Activated naive CD4-positive, alpha-beta T cell treated with anti-CD3 and anti-CD28 coated beads, Interleukin-2, amount 50 U/mL, for 24 hours (primary cell): Measurements from ENCODE around the gene PNPLA2.
A peak's percentile ranks its signal among the peaks of the same experiment; 100 is the strongest.

Experiments
- H3K27ac Mint-ChIP-seq: one replicate; pipeline ENCODE4 v1.8.0; 2021; ENCODE audit warnings: mild to moderate bottlenecking, mixed read lengths
- H3K27me3 Mint-ChIP-seq: one replicate; pipeline ENCODE4 v1.8.0; 2021; ENCODE audit warnings: mixed read lengths
- H3K36me3 Mint-ChIP-seq: one replicate; pipeline ENCODE4 v1.8.0; 2021; ENCODE audit warnings: mixed read lengths
- H3K4me1 Mint-ChIP-seq: one replicate; pipeline ENCODE4 v1.8.0; 2021; ENCODE audit warnings: mixed read lengths
- H3K4me3 Mint-ChIP-seq: one replicate; pipeline ENCODE4 v1.8.0; 2021; ENCODE audit warnings: mild to moderate bottlenecking, mixed read lengths
- H3K9me3 Mint-ChIP-seq: one replicate; pipeline ENCODE4 v1.8.0; 2021; ENCODE audit warnings: mixed read lengths

The PNPLA2 gene

GRCh38 chr11:837990-838307 is 19.2 kb downstream of the PNPLA2 start:
- Mint-ChIP-seq H3K4me1 (peaks cover 18% of the 10 kb centered on the region), H3K4me3 (no peak overlapping the region), H3K9me3 (no peaks in the 10 kb centered on the region), H3K27ac (no peak overlapping the region), H3K36me3 (no peaks in the 10 kb centered on the region), H3K27me3 (no peaks in the 10 kb centered on the region)

- Mint-ChIP-seq H3K27me3 (no peaks in the 10 kb centered on the region), H3K27ac (no peak overlapping the region), H3K4me3 (no peak overlapping the region), H3K36me3 (no peaks in the 10 kb centered on the region), H3K9me3 (no peaks in the 10 kb centered on the region), H3K4me1 (peaks cover 21% of the 10 kb centered on the region)
Observed at GRCh38 chr11:838441-839279, 19.9 kb downstream of the PNPLA2 start.

- Mint-ChIP-seq H3K27me3 (no peaks in the 10 kb centered on the region), H3K9me3 (no peaks in the 10 kb centered on the region), H3K27ac (no peak overlapping the region), H3K36me3 (no peaks in the 10 kb centered on the region), H3K4me1 (peaks cover 18% of the 10 kb centered on the region), H3K4me3 (no peak overlapping the region)
Observed at GRCh38 chr11:839280-839623, 20.5 kb downstream of the PNPLA2 start.

GRCh38 chr11:839875-840617 is 21.3 kb downstream of the PNPLA2 start:
- Mint-ChIP-seq H3K27me3 (no peaks in the 10 kb centered on the region), H3K9me3 (no peaks in the 10 kb centered on the region), H3K27ac (no peak overlapping the region), H3K4me3 (peak overlapping the region; percentile 88), H3K4me1 (peaks cover 16% of the 10 kb centered on the region), H3K36me3 (no peaks in the 10 kb centered on the region)

GRCh38 chr11:841981-842369 is 23.3 kb downstream of the PNPLA2 start:
- no peaks in the 10 kb centered on the region for H3K9me3 Mint-ChIP-seq
- H3K4me3 Mint-ChIP-seq: peak overlapping the region; percentile 88
- H3K27me3 Mint-ChIP-seq: no peaks in the 10 kb centered on the region
- H3K4me1 Mint-ChIP-seq: peaks cover 16% of the 10 kb centered on the region
- peak overlapping the region; percentile 84 for H3K27ac Mint-ChIP-seq
- H3K36me3 Mint-ChIP-seq: no peaks in the 10 kb centered on the region

GRCh38 chr11:842370-843002 is 23.8 kb downstream of the PNPLA2 start, which contains the start of the genes POLR2L and TSPAN4:
Gene POLR2L (minus strand): TSS chr11:842529. CDS start chr11:842508, 21 bp downstream.
Gene TSPAN4 (plus strand): TSS chr11:842852. CDS start chr11:850305, 7,453 bp downstream.
- peak within 1 kb of the TSS; percentile 88 for H3K4me3 Mint-ChIP-seq
- no peaks in the 10 kb centered on the region for H3K9me3 Mint-ChIP-seq
- peaks cover 16% of the 10 kb centered on the region for H3K4me1 Mint-ChIP-seq
- no peaks in the 10 kb centered on the region for H3K36me3 Mint-ChIP-seq
- peak within 1 kb of the TSS; percentile 84 for H3K27ac Mint-ChIP-seq
- no peaks in the 10 kb centered on the region for H3K27me3 Mint-ChIP-seq

GRCh38 chr11:843086-843734 is 24.5 kb downstream of the PNPLA2 start:
- Mint-ChIP-seq H3K4me3 (peak overlapping the region; percentile 75), H3K27ac (no peak overlapping the region), H3K27me3 (no peaks in the 10 kb centered on the region), H3K36me3 (no peaks in the 10 kb centered on the region), H3K9me3 (no peaks in the 10 kb centered on the region), H3K4me1 (peaks cover 16% of the 10 kb centered on the region)

GRCh38 chr11:843818-844692 is 25.3 kb downstream of the PNPLA2 start:
- Mint-ChIP-seq H3K4me3 (peak overlapping the region; percentile 75), H3K36me3 (no peaks in the 10 kb centered on the region), H3K4me1 (peaks cover 20% of the 10 kb centered on the region), H3K9me3 (no peaks in the 10 kb centered on the region), H3K27me3 (no peaks in the 10 kb centered on the region), H3K27ac (no peak overlapping the region)

GRCh38 chr11:844693-845644 is 26.3 kb downstream of the PNPLA2 start:
- Mint-ChIP-seq H3K4me3 (no peak overlapping the region), H3K9me3 (no peaks in the 10 kb centered on the region), H3K27me3 (no peaks in the 10 kb centered on the region), H3K27ac (no peak overlapping the region), H3K4me1 (peaks cover 20% of the 10 kb centered on the region), H3K36me3 (no peaks in the 10 kb centered on the region)

GRCh38 chr11:845872-846495 is 27.3 kb downstream of the PNPLA2 start:
- no peak overlapping the region for H3K4me3 Mint-ChIP-seq
- no peak overlapping the region for H3K27ac Mint-ChIP-seq
- peaks cover 10% of the 10 kb centered on the region for H3K4me1 Mint-ChIP-seq
- H3K36me3 Mint-ChIP-seq: no peaks in the 10 kb centered on the region
- no peaks in the 10 kb centered on the region for H3K27me3 Mint-ChIP-seq
- no peaks in the 10 kb centered on the region for H3K9me3 Mint-ChIP-seq

GRCh38 chr11:846496-847098 is 27.9 kb downstream of the PNPLA2 start:
- H3K9me3 Mint-ChIP-seq: no peaks in the 10 kb centered on the region
- no peaks in the 10 kb centered on the region for H3K36me3 Mint-ChIP-seq
- H3K4me3 Mint-ChIP-seq: no peak overlapping the region
- H3K4me1 Mint-ChIP-seq: peaks cover 10% of the 10 kb centered on the region
- H3K27me3 Mint-ChIP-seq: no peaks in the 10 kb centered on the region
- no peak overlapping the region for H3K27ac Mint-ChIP-seq

GRCh38 chr11:847876-848275 is 29.2 kb downstream of the PNPLA2 start:
- Mint-ChIP-seq H3K4me3 (no peak overlapping the region), H3K4me1 (peaks cover 10% of the 10 kb centered on the region), H3K9me3 (no peaks in the 10 kb centered on the region), H3K27ac (no peak overlapping the region), H3K27me3 (no peaks in the 10 kb centered on the region), H3K36me3 (no peaks in the 10 kb centered on the region)

GRCh38 chr11:848380-848931 is 29.7 kb downstream of the PNPLA2 start:
- Mint-ChIP-seq H3K27me3 (no peaks in the 10 kb centered on the region), H3K4me1 (peaks cover 8% of the 10 kb centered on the region), H3K27ac (no peak overlapping the region), H3K9me3 (no peaks in the 10 kb centered on the region), H3K36me3 (no peaks in the 10 kb centered on the region), H3K4me3 (peak overlapping the region; percentile 61)
